ENCODE data around the gene RPL6. TPM values are rescaled to one million over a fixed set of nuclear protein-coding genes. Genes with fewer than 3 reads are reported as not detected.

RPL6 gene
- total and polyA plus RNA-seq, 9 of the 15 experiments (the other 6 are each of a cell fraction or from before 2014, with no cell fraction given) = 1,519 to 3,103 (median 2,396) TPM

GRCh38 chr12:112409064-112409905, at the start of gene RPL6 (continued):
- no peak for TF ChIP-seq KLF10 (CRISPR knock-in tag; IDR thresholded peaks at IDR 0.05)
- no peak for TF ChIP-seq MEF2D (tag; conservative IDR thresholded peaks at IDR 0.05; ENCODE audit: low read depth)
- peak in 1 of 2 experiments; percentile 21; a peak in 1 of 4 replicates for TF ChIP-seq TBL1XR1 (IDR thresholded peaks at IDR 0.05; ENCODE audit: low read length in 2 of 2)
- TF ChIP-seq FOXK1 (CRISPR knock-in tag; IDR thresholded peaks at IDR 0.05; ENCODE audit: borderline replicate concordance) = no peak
- no peak for TF ChIP-seq ZFPM2 (CRISPR knock-in tag; IDR thresholded peaks at IDR 0.05)
- TF ChIP-seq ZNF217 (CRISPR knock-in tag; IDR thresholded peaks at IDR 0.05) = no peak
- TF ChIP-seq POLR3A (IDR thresholded peaks at IDR 0.05; ENCODE audit: borderline replicate concordance, extremely low read depth, insufficient read depth, insufficient read length) = no peak
- TF ChIP-seq RBM17 (IDR thresholded peaks at IDR 0.05; ENCODE audit: borderline replicate concordance, low read depth, low read length) = no peak
- TF ChIP-seq JUNB (CRISPR knock-in tag; conservative IDR thresholded peaks at IDR 0.05) = no peak
- no peak for TF ChIP-seq ZKSCAN8 (CRISPR knock-in tag; IDR thresholded peaks at IDR 0.05)
- TF ChIP-seq ZNF398 (CRISPR knock-in tag; IDR thresholded peaks at IDR 0.05) = no peak
- TF ChIP-seq ZHX1 (conservative IDR thresholded peaks at IDR 0.05; ENCODE audit: low read length) = no peak
- TF ChIP-seq SMARCB1 (IDR thresholded peaks at IDR 0.05; ENCODE audit: insufficient read length, low read depth) = no peak
- TF ChIP-seq PKNOX1 (IDR thresholded peaks at IDR 0.05) = peak; percentile 60
- TF ChIP-seq ZNF561 (CRISPR knock-in tag; conservative IDR thresholded peaks at IDR 0.05) = no peak
- TF ChIP-seq MBD2 (IDR thresholded peaks at IDR 0.05; ENCODE audit: borderline replicate concordance, low read depth) = peak; percentile 90
- peak; percentile 89 for TF ChIP-seq KAT2B (IDR thresholded peaks at IDR 0.05; ENCODE audit: low read depth, low read length)
- no peak for TF ChIP-seq KLF13 (tag; IDR thresholded peaks at IDR 0.05; ENCODE audit: borderline replicate concordance, low read depth)
- TF ChIP-seq HDAC6 (IDR thresholded peaks at IDR 0.05; ENCODE audit: low read depth, low read length) = no peak
- TF ChIP-seq ZNF780A (CRISPR knock-in tag; IDR thresholded peaks at IDR 0.05) = no peak
- TF ChIP-seq SMAD2 (IDR thresholded peaks at IDR 0.05; ENCODE audit: low read depth, low read length) = no peak
- TF ChIP-seq RFX7 (CRISPR knock-in tag; IDR thresholded peaks at IDR 0.05) = no peak

Data from K562 (cell line).